IPS-NIHi11 (cell line): ENCODE results near the gene PPP1R13B.

Source experiments
- DNase-seq: peaks from one replicate; pipeline ENCODE4 v3.0.0; 2012; ENCODE audit warnings: mixed read lengths, low spot score

Gene PPP1R13B

DNA sequence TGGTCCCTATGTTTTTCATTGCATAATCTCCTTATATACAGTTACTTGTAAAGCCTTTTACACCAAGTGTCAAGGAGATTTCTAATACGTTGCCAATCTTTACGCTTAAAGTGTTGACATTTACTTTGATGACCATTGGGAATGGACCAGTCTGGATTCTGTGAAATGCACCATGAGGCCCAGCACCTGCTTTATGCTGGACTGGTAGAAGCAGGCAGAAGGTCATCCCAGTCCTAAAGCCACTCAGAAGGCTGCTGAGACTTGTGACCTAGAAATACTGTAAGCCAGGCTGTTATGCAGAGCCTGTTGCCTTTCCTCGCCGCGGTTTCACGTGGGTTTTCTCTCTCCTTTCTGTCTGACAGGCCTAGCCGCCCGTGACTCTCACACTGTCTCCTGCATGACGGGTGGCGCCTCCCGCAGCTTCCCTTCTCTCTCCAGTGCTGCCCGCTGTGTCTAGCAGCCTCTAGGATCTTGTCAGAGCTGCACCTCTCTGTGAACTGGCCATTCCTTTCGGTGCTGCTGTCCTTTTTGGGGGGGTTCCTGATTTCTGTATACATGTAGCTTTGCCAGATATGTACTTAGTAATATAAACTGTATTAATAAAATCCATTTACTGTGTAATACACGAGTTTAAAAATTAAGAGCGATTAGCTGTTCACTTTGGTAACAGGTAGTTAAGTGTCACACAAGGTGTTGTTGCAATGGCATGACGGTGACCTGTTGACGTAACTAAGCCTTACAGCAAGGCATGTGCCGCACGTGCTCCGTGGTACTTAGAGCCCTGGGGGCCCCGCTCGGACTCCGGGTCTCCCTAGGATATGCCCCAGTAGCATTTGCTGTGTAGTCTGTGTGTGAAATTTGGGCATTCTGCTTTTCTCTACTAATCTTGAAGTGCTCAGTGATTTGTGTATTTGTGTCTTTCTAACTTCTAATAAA, 161.8 kb downstream of the PPP1R13B start:
- DNase-seq, result no peak

DNA sequence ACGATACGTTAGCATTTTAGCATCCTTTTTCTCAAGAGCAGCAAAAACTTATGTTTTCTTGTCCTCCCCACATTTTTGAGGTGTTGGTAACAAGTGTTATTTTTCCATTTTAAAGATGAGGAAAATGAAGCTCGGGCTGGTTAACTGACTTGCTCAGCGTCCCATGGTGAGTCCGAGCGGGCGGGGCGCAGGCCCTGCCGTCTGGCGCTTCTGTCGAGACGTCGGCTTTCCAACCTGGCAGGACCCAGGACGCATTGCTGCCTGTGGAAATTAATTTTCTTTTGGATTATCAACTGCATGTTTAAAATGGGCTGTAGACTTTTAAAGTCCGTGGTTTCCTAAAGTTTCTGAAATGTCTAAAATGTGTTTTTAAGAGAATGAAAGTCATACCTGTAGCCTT, 162.5 kb downstream of the PPP1R13B start:
- no peak for DNase-seq

DNA sequence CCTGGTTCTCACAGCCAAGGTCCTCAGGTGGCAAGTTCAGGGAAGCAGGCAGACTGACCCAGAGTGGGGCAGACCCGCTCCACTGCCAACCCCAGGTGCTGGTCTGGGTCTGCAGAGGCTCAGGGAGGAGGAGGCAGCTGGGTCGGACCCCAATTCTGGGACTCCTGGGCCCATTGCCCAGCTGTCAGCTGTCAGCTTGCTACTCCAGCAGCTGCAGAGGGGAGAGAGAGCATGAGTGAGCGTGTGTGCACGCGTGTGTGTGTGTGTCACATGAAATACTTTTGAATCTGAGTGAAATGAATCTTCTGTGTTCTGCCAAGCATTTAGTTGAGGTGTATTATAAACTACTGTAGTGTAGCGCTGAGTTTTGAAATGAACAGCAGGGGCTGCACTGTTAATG, 162.9 kb downstream of the PPP1R13B start:
- no peak for DNase-seq
